AG09309 (cell line): ENCODE data around the gene CBFB.
A peak's percentile ranks its signal among the peaks of the same experiment; 100 is the strongest.

Experiments used
- DNase-seq: peaks from one replicate; pipeline ENCODE4 v3.0.0-alpha.2; 2010; ENCODE audit warnings: low read depth
- H3K4me3 ChIP-seq: 2 replicates; pipeline ENCODE4 v1.5.1; 2011; ENCODE audit warnings: mild to moderate bottlenecking, low read depth, low read length, moderate library complexity; ENCODE audit not compliant: control insufficient read depth
- TF ChIP-seq, protein P1 (sequence below): IDR thresholded peaks from 2 replicates; pipeline ENCODE4 v1.5.1; 2011; ENCODE audit warnings: mild to moderate bottlenecking, low read depth, low read length, inconsistent platforms; ENCODE audit not compliant: insufficient read depth, control insufficient read depth; ENCODE audit errors: missing control alignments

Gene CBFB

DNA sequence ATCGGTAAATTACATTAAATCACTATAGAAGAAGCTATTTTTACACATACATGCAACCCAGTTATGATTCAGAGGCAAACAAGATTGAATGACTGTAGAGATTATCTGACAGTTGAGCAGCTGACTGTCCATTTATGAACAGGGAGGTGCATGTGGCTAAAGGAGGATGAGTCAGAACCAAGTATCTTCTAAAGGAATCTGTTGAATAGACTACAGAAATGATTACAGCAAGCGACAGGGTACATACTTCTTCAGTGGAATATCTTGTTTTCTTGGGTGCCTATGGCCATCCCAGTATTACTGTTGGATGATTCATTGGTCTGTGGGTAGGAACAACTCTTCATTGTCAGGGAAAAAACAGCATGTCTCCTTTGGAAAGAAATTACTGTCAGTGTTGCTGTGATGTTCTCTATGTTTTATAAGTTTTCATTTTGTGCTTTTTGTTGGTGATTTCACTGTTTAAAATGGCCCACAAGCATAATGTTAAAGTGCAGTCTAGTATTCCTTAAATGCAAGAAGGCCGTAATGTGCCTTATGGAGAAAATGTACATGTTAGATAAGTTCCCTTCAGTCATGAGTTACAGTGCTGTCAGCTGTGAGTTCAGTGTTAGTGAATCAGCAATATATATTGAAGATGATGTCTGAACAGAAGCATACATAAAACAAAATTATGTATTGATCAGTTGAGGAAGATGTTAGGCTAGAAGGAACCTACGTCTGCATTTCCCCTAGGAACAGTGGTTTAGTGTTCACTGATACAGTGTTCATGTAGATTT lies 27.0 kb downstream of the CBFB start:
- TF ChIP-seq, protein P1, sequence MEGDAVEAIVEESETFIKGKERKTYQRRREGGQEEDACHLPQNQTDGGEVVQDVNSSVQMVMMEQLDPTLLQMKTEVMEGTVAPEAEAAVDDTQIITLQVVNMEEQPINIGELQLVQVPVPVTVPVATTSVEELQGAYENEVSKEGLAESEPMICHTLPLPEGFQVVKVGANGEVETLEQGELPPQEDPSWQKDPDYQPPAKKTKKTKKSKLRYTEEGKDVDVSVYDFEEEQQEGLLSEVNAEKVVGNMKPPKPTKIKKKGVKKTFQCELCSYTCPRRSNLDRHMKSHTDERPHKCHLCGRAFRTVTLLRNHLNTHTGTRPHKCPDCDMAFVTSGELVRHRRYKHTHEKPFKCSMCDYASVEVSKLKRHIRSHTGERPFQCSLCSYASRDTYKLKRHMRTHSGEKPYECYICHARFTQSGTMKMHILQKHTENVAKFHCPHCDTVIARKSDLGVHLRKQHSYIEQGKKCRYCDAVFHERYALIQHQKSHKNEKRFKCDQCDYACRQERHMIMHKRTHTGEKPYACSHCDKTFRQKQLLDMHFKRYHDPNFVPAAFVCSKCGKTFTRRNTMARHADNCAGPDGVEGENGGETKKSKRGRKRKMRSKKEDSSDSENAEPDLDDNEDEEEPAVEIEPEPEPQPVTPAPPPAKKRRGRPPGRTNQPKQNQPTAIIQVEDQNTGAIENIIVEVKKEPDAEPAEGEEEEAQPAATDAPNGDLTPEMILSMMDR = no peak
- peak; percentile 89 for DNase-seq
- H3K4me3 ChIP-seq = no peak overlapping the region

DNA sequence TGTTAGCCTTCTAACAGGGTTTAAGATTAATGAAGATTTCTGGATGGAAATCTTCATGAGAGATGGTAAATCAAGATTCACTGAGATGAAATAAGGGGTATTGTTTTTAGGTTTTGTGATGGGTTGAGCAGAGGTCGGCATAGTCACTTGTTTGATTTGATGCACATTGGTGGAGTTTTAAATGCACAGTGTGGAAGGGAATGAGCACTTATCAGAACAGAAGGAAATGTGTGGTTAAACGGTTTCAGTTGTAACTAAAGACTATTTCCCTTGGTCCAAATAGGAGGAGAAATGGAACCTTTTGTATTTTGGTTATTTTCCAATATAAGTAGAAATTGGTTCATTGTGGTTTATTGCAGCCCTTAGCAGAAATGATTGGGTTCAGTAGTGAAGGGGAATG lies 34.1 kb downstream of the CBFB start:
- no peak for DNase-seq
- TF ChIP-seq, protein P1 = no peak
- H3K4me3 ChIP-seq = no peak overlapping the region

DNA sequence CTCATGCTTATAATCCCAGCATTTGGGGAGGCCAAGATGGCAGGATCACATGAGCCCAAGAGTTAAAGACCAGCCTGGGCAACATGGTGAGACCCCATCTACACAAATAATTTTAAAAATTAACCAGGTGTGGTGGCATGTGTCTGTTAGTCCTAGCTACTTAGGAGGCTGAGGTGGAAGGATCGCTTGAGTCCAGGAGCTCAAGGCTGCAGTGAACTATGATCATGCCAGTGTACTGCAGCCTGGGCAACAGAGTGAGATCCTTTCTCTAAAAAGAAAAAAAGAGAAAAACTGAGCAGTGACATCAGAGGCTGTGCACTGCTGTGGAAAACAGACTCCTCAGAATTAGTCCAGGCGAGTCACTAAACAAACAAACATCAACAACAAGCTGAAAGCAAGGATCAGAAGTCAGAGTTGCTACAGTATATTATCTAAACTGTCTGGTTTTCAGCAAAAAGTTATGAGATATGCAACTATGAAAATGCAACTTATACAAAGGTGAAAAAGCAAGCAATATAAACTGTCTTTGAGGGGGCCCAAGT lies 39.3 kb downstream of the CBFB start:
- TF ChIP-seq, protein P1 = no peak
- DNase-seq = no peak
- H3K4me3 ChIP-seq = no peak overlapping the region

DNA sequence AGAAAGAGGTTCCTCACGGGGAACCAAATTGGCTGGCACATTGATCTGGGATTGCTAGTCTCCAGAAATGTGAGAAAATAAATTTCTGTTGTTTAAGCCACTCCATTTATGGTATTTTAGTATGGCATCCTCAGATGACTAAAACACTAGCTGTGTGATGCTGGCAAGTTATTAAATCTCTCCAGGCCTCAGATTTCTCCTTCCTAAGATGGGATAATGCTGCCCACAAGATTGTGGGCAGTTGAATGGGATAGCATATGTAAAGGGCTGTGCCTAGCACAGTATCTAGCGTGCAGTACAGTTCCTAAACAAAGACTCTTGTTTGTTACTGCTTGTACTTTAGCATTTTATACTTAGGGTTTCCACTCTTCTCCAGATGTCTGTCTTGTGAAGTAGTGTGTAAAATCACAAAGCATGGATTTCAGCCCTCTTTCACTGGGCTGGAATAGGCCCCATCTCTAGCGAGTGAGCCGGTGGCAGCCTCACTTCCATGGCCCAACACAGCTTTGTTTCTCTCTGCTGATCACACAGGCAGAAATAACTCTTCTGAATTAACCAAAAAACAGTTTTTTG lies 42.6 kb downstream of the CBFB start:
- TF ChIP-seq, protein P1 = no peak
- DNase-seq = no peak

DNA sequence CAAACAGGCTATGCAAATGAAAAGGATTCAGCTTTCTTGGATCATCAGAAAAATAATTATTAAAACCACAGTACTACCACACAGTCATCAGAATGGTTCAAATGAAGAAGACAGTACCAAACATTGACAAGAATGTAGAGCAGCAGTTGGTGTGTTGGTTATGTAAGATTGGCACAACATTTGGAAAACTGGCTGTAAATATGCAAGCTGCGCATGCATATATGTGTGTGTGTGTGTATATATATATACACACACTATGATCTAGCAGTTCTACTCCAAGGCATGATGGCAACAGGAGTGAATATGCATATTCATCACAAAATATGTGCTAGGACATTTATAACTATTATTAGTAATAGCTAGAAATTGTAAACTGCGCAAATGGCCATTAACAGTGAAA lies 46.4 kb downstream of the CBFB start:
- DNase-seq = no peak

More for the DNA sequence above, 42.6 kb downstream of the CBFB start:
- H3K4me3 ChIP-seq = no peak overlapping the region

DNA sequence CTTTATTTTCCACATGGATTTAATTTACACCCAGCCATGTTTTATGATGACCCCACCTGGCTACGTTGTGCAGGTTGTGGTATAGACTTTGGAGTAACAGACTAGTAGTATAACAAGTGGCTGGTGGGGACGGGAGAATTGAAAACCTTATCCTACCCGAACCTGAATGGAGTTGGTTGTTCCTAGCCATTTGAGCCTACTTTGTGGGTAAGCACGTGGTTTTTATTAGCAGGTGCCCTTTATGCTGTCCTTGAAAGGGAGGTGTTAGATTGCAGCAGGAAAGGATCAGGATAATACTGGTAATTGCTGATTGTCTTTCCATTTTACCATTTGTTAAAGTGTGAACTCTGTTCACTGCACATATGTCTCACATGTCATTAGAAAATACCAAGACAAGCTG lies 48.9 kb downstream of the CBFB start:
- no peak for DNase-seq
- TF ChIP-seq, protein P1 = no peak
- H3K4me3 ChIP-seq = no peak overlapping the region

More for the DNA sequence above, 46.4 kb downstream of the CBFB start:
- H3K4me3 ChIP-seq = no peak overlapping the region
- TF ChIP-seq, protein P1 = no peak

DNA sequence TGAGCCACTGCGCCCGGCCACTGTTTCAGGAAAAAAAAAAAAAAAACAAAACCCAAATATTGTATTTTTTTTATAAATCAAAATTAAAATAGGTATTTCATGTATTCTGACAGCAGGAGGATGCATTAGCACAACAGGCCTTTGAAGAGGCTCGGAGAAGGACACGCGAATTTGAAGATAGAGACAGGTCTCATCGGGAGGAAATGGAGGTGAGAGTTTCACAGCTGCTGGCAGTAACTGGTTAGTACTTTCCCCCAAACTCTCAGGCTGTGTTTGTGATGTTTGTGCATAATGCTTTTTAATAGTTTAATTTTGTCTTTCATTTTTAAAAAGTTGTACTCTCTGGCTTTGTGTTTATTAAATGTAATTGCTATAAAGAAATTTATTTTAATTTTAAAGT lies 53.2 kb downstream of the CBFB start:
- DNase-seq = no peak
- TF ChIP-seq, protein P1 = no peak

More for the DNA sequence above, 53.2 kb downstream of the CBFB start:
- no peak overlapping the region for H3K4me3 ChIP-seq
